Neural cell (in vitro differentiated cells): ENCODE measurements around the gene FSIP1.

Experiments used
- MXI1 ChIP-seq: fragments of 450-650 bp; conservative IDR thresholded peaks from 2 replicates; pipeline ENCODE4 v1.6.1; 2014; ENCODE audit warnings: antibody characterized with exemption, mild to moderate bottlenecking; ENCODE audit not compliant: poor library complexity, severe bottlenecking
- POLR2AphosphoS5 ChIP-seq: IDR thresholded peaks from 2 replicates; pipeline ENCODE4 v1.6.1; 2012
- RAD21 ChIP-seq: fragments of 450-650 bp; conservative IDR thresholded peaks from 2 replicates; pipeline ENCODE4 v1.6.1; 2014; ENCODE audit warnings: antibody characterized with exemption, mild to moderate bottlenecking, moderate library complexity

DNA sequence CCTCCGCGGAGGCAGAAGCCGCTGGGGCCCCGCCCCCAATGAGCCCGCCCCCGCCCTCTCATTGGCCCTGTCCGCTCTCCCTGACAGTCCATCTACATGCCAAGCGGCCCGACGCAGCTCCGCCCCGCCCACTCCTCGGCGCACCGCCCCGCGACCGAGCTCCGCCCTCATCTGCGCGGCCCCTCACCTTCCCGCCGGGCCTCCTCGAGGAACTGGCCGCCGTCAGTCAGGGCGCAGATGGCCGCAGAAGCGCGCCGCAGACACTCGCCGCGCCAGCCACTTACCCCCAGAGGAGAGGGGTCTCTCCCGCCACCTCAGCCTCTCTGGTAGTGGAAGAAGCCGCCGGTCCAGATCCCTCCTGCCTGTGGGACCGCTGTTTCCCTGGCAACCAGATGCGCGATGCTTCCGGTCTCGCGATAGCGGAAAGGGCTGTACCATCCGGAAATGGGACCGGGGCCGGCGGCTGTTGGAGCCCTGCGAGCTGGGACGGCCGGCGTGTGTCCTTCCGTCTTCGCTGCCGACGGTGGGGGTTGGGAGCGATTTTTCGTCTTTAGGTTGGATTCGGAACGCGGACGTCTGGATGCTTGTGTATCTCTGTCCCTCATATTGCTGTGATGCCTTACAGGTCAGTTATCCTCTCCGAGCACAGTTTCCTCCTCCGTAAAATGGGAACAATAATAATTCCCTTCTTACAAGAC lies at the start of gene FSIP1:
- TF ChIP-seq RAD21, result peak; percentile 50
- TF ChIP-seq MXI1, result peak; percentile 87
- TF ChIP-seq POLR2AphosphoS5, result peak; percentile 81
